ENCODE results near the gene SHISAL1.

DNA sequence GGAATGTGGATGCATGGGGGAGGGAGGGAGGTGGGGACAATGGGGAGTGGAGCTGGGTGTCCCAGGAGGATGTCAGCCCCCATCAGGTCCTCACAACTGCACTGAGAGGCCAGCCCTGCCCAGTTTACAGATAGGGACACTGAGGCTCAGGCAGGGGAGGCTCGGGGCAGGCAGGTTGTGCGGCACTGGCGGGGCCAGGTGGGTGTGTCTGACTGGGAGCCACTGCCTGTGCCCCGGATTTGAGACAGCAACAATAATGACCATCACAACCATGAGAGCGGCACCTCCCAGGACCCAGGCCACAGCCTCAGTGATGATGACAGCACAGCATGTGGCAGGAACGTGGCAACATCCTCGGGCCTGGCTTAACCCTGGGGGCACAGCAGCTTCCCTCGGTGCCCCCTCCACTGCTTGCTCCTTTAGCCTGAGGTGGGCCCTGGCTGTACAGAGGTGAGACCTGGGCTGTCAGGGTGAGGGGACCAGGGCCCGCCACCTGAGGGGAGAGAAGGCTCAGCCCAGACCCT lies 32.0 kb downstream of the SHISAL1 start:
- TF ChIP-seq, protein P1, sequence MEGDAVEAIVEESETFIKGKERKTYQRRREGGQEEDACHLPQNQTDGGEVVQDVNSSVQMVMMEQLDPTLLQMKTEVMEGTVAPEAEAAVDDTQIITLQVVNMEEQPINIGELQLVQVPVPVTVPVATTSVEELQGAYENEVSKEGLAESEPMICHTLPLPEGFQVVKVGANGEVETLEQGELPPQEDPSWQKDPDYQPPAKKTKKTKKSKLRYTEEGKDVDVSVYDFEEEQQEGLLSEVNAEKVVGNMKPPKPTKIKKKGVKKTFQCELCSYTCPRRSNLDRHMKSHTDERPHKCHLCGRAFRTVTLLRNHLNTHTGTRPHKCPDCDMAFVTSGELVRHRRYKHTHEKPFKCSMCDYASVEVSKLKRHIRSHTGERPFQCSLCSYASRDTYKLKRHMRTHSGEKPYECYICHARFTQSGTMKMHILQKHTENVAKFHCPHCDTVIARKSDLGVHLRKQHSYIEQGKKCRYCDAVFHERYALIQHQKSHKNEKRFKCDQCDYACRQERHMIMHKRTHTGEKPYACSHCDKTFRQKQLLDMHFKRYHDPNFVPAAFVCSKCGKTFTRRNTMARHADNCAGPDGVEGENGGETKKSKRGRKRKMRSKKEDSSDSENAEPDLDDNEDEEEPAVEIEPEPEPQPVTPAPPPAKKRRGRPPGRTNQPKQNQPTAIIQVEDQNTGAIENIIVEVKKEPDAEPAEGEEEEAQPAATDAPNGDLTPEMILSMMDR (IDR thresholded peaks at IDR 0.05; ENCODE audit: low read length): no peak
- TF ChIP-seq EZH2 (IDR thresholded peaks at IDR 0.05; ENCODE audit: borderline replicate concordance, low read length): no peak
